SH-SY5Y (cell line): ENCODE measurements around the gene NKAIN2.

Experiments used
- GATA2 ChIP-seq: IDR thresholded peaks from 2 replicates; pipeline ENCODE4 v1.6.1; 2011; ENCODE audit warnings: mild to moderate bottlenecking, low read depth, low read length
- GATA3 ChIP-seq: IDR thresholded peaks from 2 replicates; pipeline ENCODE4 v1.6.1; 2011; ENCODE audit warnings: low read depth, mild to moderate bottlenecking, low read length, moderate library complexity

GRCh38 chr6:124226396-124226795, 422.7 kb downstream of the NKAIN2 start:
- TF ChIP-seq GATA2: no peak
- no peak for TF ChIP-seq GATA3
